HL-60 (cell line): ENCODE measurements around the gene NATD1.
"Not testable (repeated sequence)": the region's sequence is repeated elsewhere in the genome, so short reads cannot be mapped to it uniquely, and the experiment has no call there.

Experiments
- GABPA ChIP-seq: IDR thresholded peaks from 2 replicates; pipeline ENCODE4 v1.6.1; 2012; ENCODE audit warnings: low read depth
- POLR2AphosphoS5 ChIP-seq: IDR thresholded peaks from 2 replicates; pipeline ENCODE4 v1.6.1; 2012; ENCODE audit warnings: low read depth
- SPI1 ChIP-seq: IDR thresholded peaks from 2 replicates; pipeline ENCODE4 v1.6.1; 2012; ENCODE audit warnings: low read depth, mild to moderate bottlenecking, borderline replicate concordance
- TF ChIP-seq, protein P1 (sequence below): IDR thresholded peaks from one replicate; pipeline ENCODE4 v1.5.1; 2011; ENCODE audit warnings: low read length, control low read depth, inconsistent platforms; ENCODE audit not compliant: insufficient read depth
- TF ChIP-seq, protein P2 (sequence below): IDR thresholded peaks from 2 replicates; pipeline ENCODE4 v1.6.1; 2012; ENCODE audit warnings: low read depth; ENCODE audit not compliant: insufficient replicate concordance

DNA sequence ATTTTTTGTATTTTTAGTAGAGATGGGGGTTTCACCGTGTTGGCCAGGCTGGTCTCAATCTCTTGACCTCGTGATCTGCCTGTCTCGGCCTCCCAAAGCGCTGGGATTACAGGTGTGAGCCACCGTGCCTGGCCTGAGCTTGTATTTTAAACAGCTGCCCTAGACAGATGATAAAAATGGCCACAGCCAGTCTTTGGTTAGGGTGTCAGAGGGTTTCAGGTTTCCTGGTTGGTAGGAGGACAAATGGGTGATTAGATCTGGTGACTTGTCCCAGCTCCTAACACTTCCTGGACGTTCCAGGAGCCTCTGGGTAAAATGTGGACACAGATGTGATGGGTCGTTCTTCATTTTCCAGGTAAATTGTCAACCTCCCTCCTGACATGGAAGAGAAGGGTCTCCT, 60.8 kb downstream of the NATD1 start:
- not testable (repeated sequence) for TF ChIP-seq GABPA, POLR2AphosphoS5, SPI1
- TF ChIP-seq, protein P1, sequence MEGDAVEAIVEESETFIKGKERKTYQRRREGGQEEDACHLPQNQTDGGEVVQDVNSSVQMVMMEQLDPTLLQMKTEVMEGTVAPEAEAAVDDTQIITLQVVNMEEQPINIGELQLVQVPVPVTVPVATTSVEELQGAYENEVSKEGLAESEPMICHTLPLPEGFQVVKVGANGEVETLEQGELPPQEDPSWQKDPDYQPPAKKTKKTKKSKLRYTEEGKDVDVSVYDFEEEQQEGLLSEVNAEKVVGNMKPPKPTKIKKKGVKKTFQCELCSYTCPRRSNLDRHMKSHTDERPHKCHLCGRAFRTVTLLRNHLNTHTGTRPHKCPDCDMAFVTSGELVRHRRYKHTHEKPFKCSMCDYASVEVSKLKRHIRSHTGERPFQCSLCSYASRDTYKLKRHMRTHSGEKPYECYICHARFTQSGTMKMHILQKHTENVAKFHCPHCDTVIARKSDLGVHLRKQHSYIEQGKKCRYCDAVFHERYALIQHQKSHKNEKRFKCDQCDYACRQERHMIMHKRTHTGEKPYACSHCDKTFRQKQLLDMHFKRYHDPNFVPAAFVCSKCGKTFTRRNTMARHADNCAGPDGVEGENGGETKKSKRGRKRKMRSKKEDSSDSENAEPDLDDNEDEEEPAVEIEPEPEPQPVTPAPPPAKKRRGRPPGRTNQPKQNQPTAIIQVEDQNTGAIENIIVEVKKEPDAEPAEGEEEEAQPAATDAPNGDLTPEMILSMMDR = not testable (repeated sequence)
- TF ChIP-seq, protein P2, sequence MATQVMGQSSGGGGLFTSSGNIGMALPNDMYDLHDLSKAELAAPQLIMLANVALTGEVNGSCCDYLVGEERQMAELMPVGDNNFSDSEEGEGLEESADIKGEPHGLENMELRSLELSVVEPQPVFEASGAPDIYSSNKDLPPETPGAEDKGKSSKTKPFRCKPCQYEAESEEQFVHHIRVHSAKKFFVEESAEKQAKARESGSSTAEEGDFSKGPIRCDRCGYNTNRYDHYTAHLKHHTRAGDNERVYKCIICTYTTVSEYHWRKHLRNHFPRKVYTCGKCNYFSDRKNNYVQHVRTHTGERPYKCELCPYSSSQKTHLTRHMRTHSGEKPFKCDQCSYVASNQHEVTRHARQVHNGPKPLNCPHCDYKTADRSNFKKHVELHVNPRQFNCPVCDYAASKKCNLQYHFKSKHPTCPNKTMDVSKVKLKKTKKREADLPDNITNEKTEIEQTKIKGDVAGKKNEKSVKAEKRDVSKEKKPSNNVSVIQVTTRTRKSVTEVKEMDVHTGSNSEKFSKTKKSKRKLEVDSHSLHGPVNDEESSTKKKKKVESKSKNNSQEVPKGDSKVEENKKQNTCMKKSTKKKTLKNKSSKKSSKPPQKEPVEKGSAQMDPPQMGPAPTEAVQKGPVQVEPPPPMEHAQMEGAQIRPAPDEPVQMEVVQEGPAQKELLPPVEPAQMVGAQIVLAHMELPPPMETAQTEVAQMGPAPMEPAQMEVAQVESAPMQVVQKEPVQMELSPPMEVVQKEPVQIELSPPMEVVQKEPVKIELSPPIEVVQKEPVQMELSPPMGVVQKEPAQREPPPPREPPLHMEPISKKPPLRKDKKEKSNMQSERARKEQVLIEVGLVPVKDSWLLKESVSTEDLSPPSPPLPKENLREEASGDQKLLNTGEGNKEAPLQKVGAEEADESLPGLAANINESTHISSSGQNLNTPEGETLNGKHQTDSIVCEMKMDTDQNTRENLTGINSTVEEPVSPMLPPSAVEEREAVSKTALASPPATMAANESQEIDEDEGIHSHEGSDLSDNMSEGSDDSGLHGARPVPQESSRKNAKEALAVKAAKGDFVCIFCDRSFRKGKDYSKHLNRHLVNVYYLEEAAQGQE = not testable (repeated sequence)
